ENCODE measurements around the gene PNPLA7.

PNPLA7 gene

DNA sequence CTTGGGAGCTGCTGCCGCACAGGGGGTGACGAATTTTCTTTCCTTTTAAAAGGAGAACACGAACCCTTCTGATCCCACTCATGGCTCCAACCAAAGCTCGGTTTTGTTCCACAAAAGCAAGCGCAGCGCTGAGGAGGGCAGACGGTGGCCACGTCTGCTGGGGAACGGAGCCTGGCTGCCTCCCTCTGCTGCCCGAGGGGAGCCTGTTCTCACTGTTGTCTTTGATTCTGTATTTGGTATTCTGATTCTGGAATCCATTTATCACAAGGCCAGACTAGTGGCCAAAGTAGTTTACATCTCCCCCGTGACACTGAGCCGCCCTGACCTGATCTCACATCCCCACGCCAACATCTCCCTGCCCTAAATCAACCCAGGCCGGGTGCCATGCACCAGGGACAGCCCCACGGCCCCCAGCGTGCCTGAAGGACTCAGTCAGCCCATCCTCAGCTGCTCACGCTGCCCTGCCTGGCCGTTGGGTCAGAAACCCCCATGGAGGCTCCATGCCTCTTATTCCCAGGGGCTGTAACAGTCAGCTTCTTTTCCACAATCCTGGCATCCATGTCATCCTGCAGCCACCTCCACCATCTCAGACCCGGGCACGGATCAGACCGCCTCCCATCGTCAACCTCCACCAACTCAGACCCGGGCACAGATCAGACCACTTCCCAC lies 84.3 kb downstream of the PNPLA7 start:
- Histone ChIP-seq H3K27ac (ENCODE audit: low read depth in 2 of 2, low read length in 2 of 2) (no peak overlapping the region), H3K4me3 (ENCODE audit: low read length in 2 of 2) (no peak overlapping the region), H3K9me3 (ENCODE audit: control insufficient read depth in 2 of 2, low read length in 2 of 2) (no peaks in the 10 kb centered on the region), H3K27me3 (ENCODE audit: control insufficient read depth in 2 of 2, insufficient read depth in 2 of 2, low read length in 2 of 2) (no peaks in the 10 kb centered on the region), H3K9ac (ENCODE audit: low read depth in 1 of 2, low read length in 2 of 2) (no peak overlapping the region), H3K36me3 (ENCODE audit: control insufficient read depth in 2 of 2, insufficient read depth in 2 of 2, low read length in 2 of 2) (no peaks in the 10 kb centered on the region), H3K4me1 (ENCODE audit: control insufficient read depth in 2 of 2, insufficient read depth in 2 of 2, low read length in 2 of 2) (no peaks in the 10 kb centered on the region)

GRCh38 chr9:137465000-137465719 lies 85.0 kb downstream of the PNPLA7 start:
- no peak overlapping the region for H3K27ac ChIP-seq (ENCODE audit: low read depth in 2 of 2, low read length in 2 of 2)
- H3K9me3 ChIP-seq (ENCODE audit: control insufficient read depth in 2 of 2, low read length in 2 of 2): no peaks in the 10 kb centered on the region
- H3K9ac ChIP-seq (ENCODE audit: low read depth in 1 of 2, low read length in 2 of 2): no peak overlapping the region
- no peaks in the 10 kb centered on the region for H3K27me3 ChIP-seq (ENCODE audit: control insufficient read depth in 2 of 2, insufficient read depth in 2 of 2, low read length in 2 of 2)
- no peak overlapping the region for H3K4me3 ChIP-seq (ENCODE audit: low read length in 2 of 2)
- H3K4me1 ChIP-seq (ENCODE audit: control insufficient read depth in 2 of 2, insufficient read depth in 2 of 2, low read length in 2 of 2): no peaks in the 10 kb centered on the region
- no peaks in the 10 kb centered on the region for H3K36me3 ChIP-seq (ENCODE audit: control insufficient read depth in 2 of 2, insufficient read depth in 2 of 2, low read length in 2 of 2)

GRCh38 chr9:137464291-137464999 lies 85.8 kb downstream of the PNPLA7 start:
- Histone ChIP-seq H3K9ac (ENCODE audit: low read depth in 1 of 2, low read length in 2 of 2) (no peak overlapping the region), H3K27ac (ENCODE audit: low read depth in 2 of 2, low read length in 2 of 2) (no peak overlapping the region), H3K36me3 (ENCODE audit: control insufficient read depth in 2 of 2, insufficient read depth in 2 of 2, low read length in 2 of 2) (no peaks in the 10 kb centered on the region), H3K27me3 (ENCODE audit: control insufficient read depth in 2 of 2, insufficient read depth in 2 of 2, low read length in 2 of 2) (no peaks in the 10 kb centered on the region), H3K4me1 (ENCODE audit: control insufficient read depth in 2 of 2, insufficient read depth in 2 of 2, low read length in 2 of 2) (peaks cover 4% of the 10 kb centered on the region in 2 donors), H3K9me3 (ENCODE audit: control insufficient read depth in 2 of 2, low read length in 2 of 2) (no peaks in the 10 kb centered on the region), H3K4me3 (ENCODE audit: low read length in 2 of 2) (no peak overlapping the region)

DNA sequence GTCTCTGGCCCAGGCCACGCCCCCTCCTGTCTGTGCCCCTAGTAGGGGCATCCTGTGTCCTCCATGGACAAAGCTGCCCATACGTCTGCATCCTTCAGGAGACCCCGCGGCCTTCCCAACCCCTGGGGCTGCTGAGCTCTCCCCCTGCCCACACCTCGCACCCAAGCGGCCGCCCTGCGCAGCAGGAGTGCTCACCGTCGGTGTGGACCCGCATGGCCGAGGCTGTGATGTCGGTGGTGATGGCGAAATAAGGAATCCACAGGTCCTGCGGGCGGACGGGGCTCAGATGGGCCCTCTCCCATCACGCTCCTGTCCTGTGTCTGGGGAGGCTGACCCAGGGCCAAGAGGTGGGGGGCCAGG lies 86.3 kb downstream of the PNPLA7 start:
- Histone ChIP-seq H3K27ac (ENCODE audit: low read depth in 2 of 2, low read length in 2 of 2) (no peak overlapping the region), H3K9ac (ENCODE audit: low read depth in 1 of 2, low read length in 2 of 2) (no peak overlapping the region), H3K36me3 (ENCODE audit: control insufficient read depth in 2 of 2, insufficient read depth in 2 of 2, low read length in 2 of 2) (no peaks in the 10 kb centered on the region), H3K4me3 (ENCODE audit: low read length in 2 of 2) (no peak overlapping the region), H3K4me1 (ENCODE audit: control insufficient read depth in 2 of 2, insufficient read depth in 2 of 2, low read length in 2 of 2) (peaks cover 5 to 6% of the 10 kb centered on the region in 2 donors), H3K27me3 (ENCODE audit: control insufficient read depth in 2 of 2, insufficient read depth in 2 of 2, low read length in 2 of 2) (no peaks in the 10 kb centered on the region), H3K9me3 (ENCODE audit: control insufficient read depth in 2 of 2, low read length in 2 of 2) (no peaks in the 10 kb centered on the region)

DNA sequence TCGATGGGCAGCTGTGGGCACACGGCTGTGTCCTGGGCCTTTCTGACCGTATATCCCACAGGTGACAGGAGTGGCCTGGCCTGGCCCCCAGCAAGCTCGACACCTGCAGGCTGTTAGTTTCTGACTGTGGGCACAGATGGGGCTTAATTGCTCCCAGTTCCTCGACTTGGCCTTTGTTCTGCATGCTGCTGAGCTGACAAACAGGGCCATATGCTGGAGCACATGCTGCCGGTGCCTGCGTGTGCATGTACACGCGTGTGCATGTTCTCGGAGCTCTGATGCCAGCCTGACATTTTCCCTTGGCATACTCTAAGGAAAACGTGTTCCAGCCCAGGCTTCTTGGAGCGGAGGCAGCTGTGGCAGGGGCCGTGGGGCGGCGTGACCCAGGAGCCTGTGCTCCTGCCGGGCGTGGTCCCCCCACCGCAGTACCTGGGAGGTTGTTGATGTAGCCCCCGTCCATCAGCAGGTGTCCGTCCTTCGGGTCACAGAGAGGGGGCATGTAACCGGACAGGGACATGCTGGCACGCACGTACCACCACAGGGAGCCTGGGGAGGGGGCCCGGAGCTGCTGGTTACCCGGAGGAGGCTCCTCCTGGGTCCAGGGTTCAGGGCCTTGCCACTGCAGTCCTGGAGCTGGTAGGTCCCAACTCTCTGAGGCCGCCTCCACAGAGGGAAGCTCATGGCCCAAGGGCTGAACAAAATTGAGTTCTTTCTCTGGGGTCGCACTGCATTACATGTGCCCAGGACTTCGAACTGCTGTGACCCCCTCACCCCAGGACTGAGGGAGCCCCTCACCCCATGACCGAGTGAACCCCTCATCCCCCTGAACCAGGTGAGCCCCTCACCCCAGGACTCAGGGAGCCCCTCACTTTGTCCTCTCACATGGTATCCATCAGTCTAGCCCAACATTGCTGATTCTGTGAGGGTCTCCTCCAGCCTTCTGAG lies 86.9 kb downstream of the PNPLA7 start:
- Histone ChIP-seq H3K36me3 (ENCODE audit: control insufficient read depth in 2 of 2, insufficient read depth in 2 of 2, low read length in 2 of 2) (no peaks in the 10 kb centered on the region), H3K27ac (ENCODE audit: low read depth in 2 of 2, low read length in 2 of 2) (no peak overlapping the region), H3K4me3 (ENCODE audit: low read length in 2 of 2) (no peak overlapping the region)

GRCh38 chr9:137462396-137462985 lies 87.7 kb downstream of the PNPLA7 start:
- peak overlapping the region in 1 of 2 donors; percentile 38 for H3K27ac ChIP-seq (ENCODE audit: low read depth in 2 of 2, low read length in 2 of 2)
- H3K36me3 ChIP-seq (ENCODE audit: control insufficient read depth in 2 of 2, insufficient read depth in 2 of 2, low read length in 2 of 2): no peaks in the 10 kb centered on the region
- H3K4me1 ChIP-seq (ENCODE audit: control insufficient read depth in 2 of 2, insufficient read depth in 2 of 2, low read length in 2 of 2): peaks cover 13% of the 10 kb centered on the region in 2 donors
- H3K27me3 ChIP-seq (ENCODE audit: control insufficient read depth in 2 of 2, insufficient read depth in 2 of 2, low read length in 2 of 2): no peaks in the 10 kb centered on the region
- H3K9ac ChIP-seq (ENCODE audit: low read depth in 1 of 2, low read length in 2 of 2): no peak overlapping the region
- no peaks in the 10 kb centered on the region for H3K9me3 ChIP-seq (ENCODE audit: control insufficient read depth in 2 of 2, low read length in 2 of 2)
- H3K4me3 ChIP-seq (ENCODE audit: low read length in 2 of 2): no peak overlapping the region

More for the DNA sequence above, 86.9 kb downstream of the PNPLA7 start:
- Histone ChIP-seq H3K9me3 (ENCODE audit: control insufficient read depth in 2 of 2, low read length in 2 of 2) (no peaks in the 10 kb centered on the region), H3K4me1 (ENCODE audit: control insufficient read depth in 2 of 2, insufficient read depth in 2 of 2, low read length in 2 of 2) (peaks cover 9 to 11% of the 10 kb centered on the region in 2 donors), H3K9ac (ENCODE audit: low read depth in 1 of 2, low read length in 2 of 2) (no peak overlapping the region), H3K27me3 (ENCODE audit: control insufficient read depth in 2 of 2, insufficient read depth in 2 of 2, low read length in 2 of 2) (no peaks in the 10 kb centered on the region)

DNA sequence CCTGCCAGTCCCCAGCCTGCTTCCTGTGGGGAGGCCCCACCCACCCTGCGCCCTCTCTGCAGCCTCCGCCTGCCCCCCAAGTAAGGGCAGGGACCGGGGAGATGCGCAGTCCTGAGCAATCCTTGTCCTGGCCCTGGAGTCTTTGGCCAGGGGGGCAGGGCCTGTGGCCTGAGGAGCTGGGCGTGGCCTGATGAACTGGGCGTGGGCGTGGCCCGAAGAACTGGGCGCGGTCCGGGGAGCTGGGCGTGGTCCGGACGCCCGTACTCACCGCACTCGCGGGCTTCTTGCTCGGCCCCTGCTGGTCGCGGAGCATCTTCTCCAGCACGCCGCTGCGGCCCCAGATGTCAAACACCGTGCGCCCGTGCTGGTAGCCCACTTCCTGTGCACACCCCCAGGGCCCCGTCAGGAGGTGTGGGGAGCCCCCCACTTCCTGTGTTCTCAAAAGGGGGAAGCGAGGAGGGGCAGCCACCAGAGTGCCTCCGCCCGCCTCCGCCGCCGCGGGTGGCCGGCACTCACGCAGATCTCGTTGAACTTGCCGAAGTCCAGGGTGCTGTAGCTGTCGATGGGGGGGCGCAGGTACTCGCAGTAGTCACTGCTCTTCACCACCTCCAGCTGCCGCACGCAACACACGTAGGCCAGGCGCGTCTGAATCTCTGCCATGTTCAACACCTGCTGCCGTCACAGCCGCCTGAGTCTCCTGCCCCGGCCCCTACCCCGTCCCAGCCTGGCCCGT lies 88.4 kb downstream of the PNPLA7 start:
- Histone ChIP-seq H3K9me3 (ENCODE audit: control insufficient read depth in 2 of 2, low read length in 2 of 2) (no peaks in the 10 kb centered on the region), H3K4me3 (ENCODE audit: low read length in 2 of 2) (no peak overlapping the region), H3K36me3 (ENCODE audit: control insufficient read depth in 2 of 2, insufficient read depth in 2 of 2, low read length in 2 of 2) (no peaks in the 10 kb centered on the region), H3K9ac (ENCODE audit: low read depth in 1 of 2, low read length in 2 of 2) (no peak overlapping the region), H3K4me1 (ENCODE audit: control insufficient read depth in 2 of 2, insufficient read depth in 2 of 2, low read length in 2 of 2) (peaks cover 13% of the 10 kb centered on the region in 2 donors), H3K27ac (ENCODE audit: low read depth in 2 of 2, low read length in 2 of 2) (peak overlapping the region in 1 of 2 donors; percentile 38), H3K27me3 (ENCODE audit: control insufficient read depth in 2 of 2, insufficient read depth in 2 of 2, low read length in 2 of 2) (no peaks in the 10 kb centered on the region)

DNA sequence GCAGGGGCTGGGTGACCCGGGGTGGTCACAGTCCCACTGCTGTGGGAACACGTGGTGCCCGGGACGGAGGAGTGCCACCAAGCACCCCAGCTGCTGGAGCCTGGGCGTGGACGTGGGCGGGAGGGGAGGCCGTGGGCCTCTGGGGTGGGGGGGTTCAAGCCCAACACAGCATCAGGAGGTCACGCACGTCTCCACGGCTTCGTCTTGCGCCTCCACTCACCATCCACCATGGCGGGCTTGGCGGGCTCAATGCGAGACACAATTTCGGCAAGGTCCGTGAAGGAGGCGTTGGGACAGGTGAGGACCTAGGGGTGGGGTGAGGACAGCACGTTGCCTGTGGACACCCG lies 88.9 kb downstream of the PNPLA7 start:
- H3K4me3 ChIP-seq (ENCODE audit: low read length in 2 of 2): no peak overlapping the region

More for the DNA sequence above, 88.9 kb downstream of the PNPLA7 start:
- no peaks in the 10 kb centered on the region for H3K27me3 ChIP-seq (ENCODE audit: control insufficient read depth in 2 of 2, insufficient read depth in 2 of 2, low read length in 2 of 2)
- peaks cover 13% of the 10 kb centered on the region in 2 donors for H3K4me1 ChIP-seq (ENCODE audit: control insufficient read depth in 2 of 2, insufficient read depth in 2 of 2, low read length in 2 of 2)
- no peaks in the 10 kb centered on the region for H3K36me3 ChIP-seq (ENCODE audit: control insufficient read depth in 2 of 2, insufficient read depth in 2 of 2, low read length in 2 of 2)
- H3K27ac ChIP-seq (ENCODE audit: low read depth in 2 of 2, low read length in 2 of 2): no peak overlapping the region
- no peak overlapping the region for H3K9ac ChIP-seq (ENCODE audit: low read depth in 1 of 2, low read length in 2 of 2)
- H3K9me3 ChIP-seq (ENCODE audit: control insufficient read depth in 2 of 2, low read length in 2 of 2): no peaks in the 10 kb centered on the region
